Glomerular visceral epithelial cell (primary cell): ENCODE data around the gene STRN3.

ENCODE experiments used
- DNase-seq: peaks from one replicate; pipeline ENCODE4 v3.0.0-alpha.2; 2016; ENCODE audit errors: extremely low spot score

Gene STRN3

GRCh38 chr14:30874120-30874998 is 151.8 kb downstream of the STRN3 start, which contains the start of gene COCH:
Gene COCH (plus strand): TSS chr14:30874559. CDS start chr14:30874939, 380 bp downstream.
- peak; percentile 54 for DNase-seq

DNA sequence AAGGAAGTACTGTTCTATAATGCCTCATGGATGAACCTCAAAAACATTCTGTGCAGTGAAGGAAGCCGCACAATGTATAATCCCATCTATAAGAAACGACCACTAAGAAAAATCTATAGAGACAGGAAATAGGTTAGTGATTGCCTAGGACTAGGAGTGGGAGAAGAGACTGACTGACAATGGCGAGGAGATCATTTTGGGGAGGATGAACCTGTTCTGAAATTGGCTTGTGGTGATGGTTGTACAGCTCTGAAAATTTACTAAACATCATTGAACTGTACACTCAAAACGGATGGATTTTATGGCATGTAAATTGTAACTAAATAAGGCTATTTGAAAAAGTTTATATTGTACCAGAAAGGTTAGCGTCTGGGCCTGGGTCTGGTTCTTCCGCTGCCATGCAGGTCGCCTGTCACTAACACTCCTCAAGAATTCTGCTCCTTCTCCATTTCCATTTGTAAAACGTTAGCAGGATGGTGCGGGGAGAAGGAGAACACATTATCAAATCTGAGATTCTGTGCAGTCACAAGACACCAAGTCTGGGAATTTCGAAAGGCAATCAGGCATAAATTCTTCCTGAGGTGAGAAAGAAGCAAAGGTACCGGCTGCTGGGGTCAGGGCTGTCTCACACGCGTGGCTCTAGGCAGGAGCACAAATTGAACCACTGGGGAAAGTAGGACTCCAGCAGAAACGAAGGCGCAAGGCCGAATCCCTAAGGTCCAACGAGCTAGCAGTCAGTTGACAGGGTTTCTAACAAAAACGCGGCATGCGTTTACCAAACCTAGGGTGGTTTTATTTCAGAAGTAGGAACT is 152.7 kb downstream of the STRN3 start:
- no peak for DNase-seq

DNA sequence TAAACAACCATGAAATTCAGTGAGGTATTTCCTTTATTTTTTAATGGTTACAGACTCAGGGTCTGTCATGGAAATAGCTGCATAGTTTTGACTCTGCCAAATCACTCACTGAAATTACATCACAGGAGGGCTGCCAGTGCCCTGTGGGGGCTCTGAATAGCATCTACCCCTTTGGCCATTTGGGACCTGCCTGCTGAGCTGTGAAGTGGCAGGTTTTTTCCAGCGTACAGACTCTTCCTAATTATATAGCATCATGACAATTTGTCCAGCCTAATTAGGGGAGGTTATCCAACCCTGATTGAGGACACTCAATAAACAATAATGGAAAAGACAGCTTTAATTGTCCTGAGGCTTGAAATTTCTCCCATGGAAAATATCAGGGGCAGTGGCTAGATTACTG is 153.6 kb downstream of the STRN3 start:
- DNase-seq: no peak

GRCh38 chr14:30869551-30870155 is 156.5 kb downstream of the STRN3 start:
- no peak for DNase-seq

- DNase-seq: no peak
Measured at GRCh38 chr14:30868736-30869135, 157.4 kb downstream of the STRN3 start.

DNA sequence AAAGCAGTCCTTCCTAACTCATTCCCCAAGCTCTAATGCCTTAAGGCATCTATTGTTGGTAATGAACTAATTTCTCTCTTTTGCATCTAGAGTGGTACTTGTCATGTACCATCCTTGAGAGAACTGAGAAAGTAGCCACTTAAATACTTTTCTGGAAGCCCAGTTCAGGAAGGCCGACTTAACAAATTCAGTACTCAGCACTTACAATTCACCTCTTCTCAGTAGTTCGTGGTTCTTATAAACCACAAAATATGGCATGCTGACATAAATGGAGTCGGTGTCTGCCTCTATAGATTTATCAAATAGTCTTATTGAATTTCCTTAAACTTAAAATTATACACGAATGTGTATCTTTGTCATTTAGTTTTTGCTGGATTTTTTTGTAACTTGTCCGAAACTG is 161.2 kb downstream of the STRN3 start:
- DNase-seq: no peak

- DNase-seq: no peak
Measured at GRCh38 chr14:30861200-30861599, 165.0 kb downstream of the STRN3 start.

- DNase-seq: no peak
Measured at GRCh38 chr14:30855345-30856037, 170.7 kb downstream of the STRN3 start.

GRCh38 chr14:30854492-30854891 is 171.7 kb downstream of the STRN3 start:
- DNase-seq: no peak

GRCh38 chr14:30853946-30854345 is 172.2 kb downstream of the STRN3 start:
- DNase-seq: no peak

DNA sequence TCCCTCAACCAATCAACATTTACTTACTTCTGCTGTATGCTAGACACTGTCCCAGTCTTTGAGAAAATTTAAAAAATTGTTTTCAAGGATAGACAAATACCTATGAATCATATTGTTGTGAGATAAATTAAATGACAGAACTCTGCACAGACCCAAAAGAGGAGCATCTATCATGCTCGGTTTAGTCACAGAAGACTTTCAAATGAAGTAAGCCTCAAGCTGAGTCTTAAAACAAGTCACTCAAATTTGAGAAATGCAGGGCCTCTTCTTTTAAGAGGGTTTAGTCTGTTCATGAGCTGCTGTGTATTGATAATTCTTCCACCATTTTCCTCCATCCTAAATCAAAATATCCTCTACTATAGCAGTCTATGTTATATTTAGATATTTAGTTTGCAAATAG is 176.2 kb downstream of the STRN3 start:
- DNase-seq: no peak

DNA sequence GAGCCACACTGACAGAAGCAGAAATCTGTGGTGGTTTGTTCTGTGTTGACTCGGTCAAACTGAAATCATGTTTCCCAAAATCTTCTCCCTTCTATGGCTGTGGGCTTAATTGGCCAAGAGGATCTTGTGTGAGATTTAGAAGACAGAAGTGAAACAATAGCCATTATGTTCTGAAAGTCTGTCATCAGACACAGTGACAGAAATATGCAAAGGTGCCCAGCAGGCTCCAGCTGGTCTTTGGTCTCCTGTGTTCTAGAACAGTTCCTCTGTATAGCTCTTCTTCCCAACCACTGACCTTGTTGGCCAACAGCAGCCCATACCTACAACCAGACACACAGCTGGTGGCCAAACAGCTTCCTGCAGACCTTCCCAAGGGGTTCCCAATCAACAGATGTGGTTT is 176.8 kb downstream of the STRN3 start:
- DNase-seq: no peak

GRCh38 chr14:30848449-30849240 is 177.5 kb downstream of the STRN3 start:
- no peak for DNase-seq
